HepG2 (cell line): ENCODE measurements around the gene FANCD2. TPM values are rescaled to one million over a fixed set of nuclear protein-coding genes. Genes with fewer than 3 reads are reported as not detected.

Experiments
- ATAC-seq: fragments of 200-7000 bp; cut with Tn5 transposase; 3 replicates; pipeline ENCODE4 v1.9.1; 2020; ENCODE audit warnings: mild to moderate bottlenecking, moderate library complexity
- BruUV-seq: library from RNA; stranded (reverse); fragments of 400-500 nt; replicated peaks from 2 replicates; lab custom pipeline; 2021; lab: Mats Ljungman, UMichigan
- CTCF ChIA-PET: fragments of 300-600 bp; formaldehyde crosslinking; extraction: SDS; loops from one replicate; lab custom pipeline; 2021; ENCODE audit warnings: low total read pairs, inconsistent platforms, low intra/inter-chr PET ratio; lab: Yijun Ruan, JAX
- POLR2A ChIA-PET: fragments of 350-600 bp; sonication (Branson Sonifier 250); formaldehyde crosslinking; loops from one replicate; lab custom pipeline; 2020; ENCODE audit warnings: antibody characterized with exemption, inconsistent platforms; lab: Yijun Ruan, JAX
- DNase-seq: peaks from one replicate; pipeline ENCODE4 v3.0.0-alpha.2; 2015; ENCODE audit warnings: low spot score
- FAIRE-seq: peaks from 3 replicates; lab custom pipeline; 2011; peaks lifted over from hg19 to GRCh38; lab: Jason Lieb, UNC
- H2AFZ ChIP-seq: one replicate; pipeline ENCODE4 v1.6.1; 2011; ENCODE audit warnings: low read length, inconsistent platforms
- H3K27ac ChIP-seq: fragments of 300-600 bp; 3 replicates; pipeline ENCODE4 v1.8.0; 2011; ENCODE audit warnings: mixed run types, mild to moderate bottlenecking, mixed read lengths, low read length, inconsistent platforms; ENCODE audit not compliant: insufficient read depth; ENCODE audit errors: extremely low read length
- H3K27me3 ChIP-seq, 2 experiments: fragments of 200-600 bp in 1 of 2; 2 replicates in 1 of 2; 3 replicates in 1 of 2; pipeline versions ENCODE4 v1.6.0 to v1.8.0; 2011; ENCODE audit warnings: low read length in 2 of 2, mild to moderate bottlenecking in 2 of 2, moderate library complexity in 2 of 2, inconsistent platforms in 1 of 2; ENCODE audit not compliant: insufficient read depth in 2 of 2, control insufficient read depth in 1 of 2
- H3K36me3 ChIP-seq, 2 experiments: fragments of 200-600 bp in 1 of 2; replicated peaks in 1 of 2; 2 replicates in 1 of 2; 3 replicates in 1 of 2; pipeline versions ENCODE4 v1.5.1 to v1.8.0; 2011; ENCODE audit warnings: low read length in 2 of 2, inconsistent platforms in 1 of 2; ENCODE audit not compliant: insufficient read depth in 2 of 2, control insufficient read depth in 1 of 2
- H3K4me1 ChIP-seq: 2 replicates; pipeline ENCODE4 v1.5.1; 2012; ENCODE audit warnings: low read length, inconsistent platforms; ENCODE audit not compliant: insufficient read depth
- H3K4me2 ChIP-seq: 2 replicates; pipeline ENCODE4 v1.6.0; 2011; ENCODE audit warnings: low read depth, low read length, inconsistent platforms
- H3K4me3 ChIP-seq, 3 experiments: fragments of 200-600 bp in 1 of 3; sonication (generic), shearing (Covaris generic) in 1 of 3; replicated peaks in 1 of 3; 2 replicates each; pipeline ENCODE4 v1.5.1; 2011 to 2016; ENCODE audit warnings: low read length in 3 of 3, inconsistent platforms in 2 of 3, low read depth in 2 of 3, mild to moderate bottlenecking in 2 of 3, control low read depth in 1 of 3, mixed read lengths in 1 of 3; ENCODE audit not compliant: insufficient read depth in 1 of 3
- H3K79me2 ChIP-seq: one replicate; pipeline ENCODE4 v1.6.1; 2011; ENCODE audit warnings: low read length, inconsistent platforms; ENCODE audit not compliant: insufficient read depth
- H3K9ac ChIP-seq: 2 replicates; pipeline ENCODE4 v1.6.0; 2011; ENCODE audit warnings: mild to moderate bottlenecking, low read depth, low read length, inconsistent platforms; ENCODE audit not compliant: insufficient read depth
- H3K9me3 ChIP-seq: 2 replicates; pipeline ENCODE4 v1.5.1; 2012; ENCODE audit warnings: mild to moderate bottlenecking, low read length
- H4K20me1 ChIP-seq: 2 replicates; pipeline ENCODE4 v1.6.0; 2011; ENCODE audit warnings: inconsistent platforms, mild to moderate bottlenecking, low read length, moderate library complexity; ENCODE audit not compliant: insufficient read depth
- ATF7-NPFF ChIP-seq: sonication (generic); formaldehyde crosslinking; IDR thresholded peaks from 2 replicates; pipeline ENCODE4 v1.8.1; 2023; ENCODE audit warnings: mild to moderate bottlenecking, low read depth, missing genetic modification reagents, moderate library complexity
- DNMT1 ChIP-seq: sonication (generic); formaldehyde crosslinking; IDR thresholded peaks from 2 replicates; pipeline ENCODE4 v1.5.1; 2020; ENCODE audit warnings: mild to moderate bottlenecking, missing genetic modification reagents
- GATAD1 ChIP-seq: IDR thresholded peaks from 2 replicates; pipeline ENCODE4 v1.6.1; 2016; ENCODE audit warnings: missing genetic modification reagents, missing compliant biosample characterization
- GFI1 ChIP-seq: sonication (generic); formaldehyde crosslinking; IDR thresholded peaks from 2 replicates; pipeline ENCODE4 v1.5.0; 2020; ENCODE audit warnings: missing genetic modification reagents, mild to moderate bottlenecking, borderline replicate concordance
- HOXD1 ChIP-seq: sonication (generic); formaldehyde crosslinking; IDR thresholded peaks from 2 replicates; pipeline ENCODE4 v1.5.0; 2020; ENCODE audit warnings: missing genetic modification reagents
- MIER2 ChIP-seq: IDR thresholded peaks from 2 replicates; pipeline ENCODE4 v1.6.1; 2016; ENCODE audit warnings: missing biosample characterization, missing genetic modification reagents
- NFE2 ChIP-seq: sonication (generic); formaldehyde crosslinking; IDR thresholded peaks from 2 replicates; pipeline ENCODE4 v1.4.0; 2020; ENCODE audit warnings: missing genetic modification reagents
- SALL2 ChIP-seq: sonication (generic); formaldehyde crosslinking; IDR thresholded peaks from 2 replicates; pipeline ENCODE4 v1.8.1; 2023; ENCODE audit warnings: mild to moderate bottlenecking, missing genetic modification reagents, inconsistent platforms
- YY1 ChIP-seq: IDR thresholded peaks from 2 replicates; pipeline ENCODE4 v1.6.1; 2011; ENCODE audit warnings: low read length, low read depth, moderate library complexity, mild to moderate bottlenecking; ENCODE audit not compliant: insufficient read depth, insufficient replicate concordance
- ZNF382 ChIP-seq: sonication (generic); formaldehyde crosslinking; IDR thresholded peaks from 2 replicates; pipeline ENCODE4 v1.5.0; 2020; ENCODE audit warnings: missing genetic modification reagents, mild to moderate bottlenecking, borderline replicate concordance
- ZNF687 ChIP-seq: sonication (generic); formaldehyde crosslinking; IDR thresholded peaks from 2 replicates; pipeline ENCODE4 v1.5.1; 2020; ENCODE audit warnings: mild to moderate bottlenecking, missing genetic modification reagents, moderate library complexity
- ZNF850 ChIP-seq: sonication (generic); formaldehyde crosslinking; conservative IDR thresholded peaks from 2 replicates; pipeline ENCODE4 v1.9.0; 2021; ENCODE audit warnings: mild to moderate bottlenecking, missing genetic modification reagents
- ZSCAN29 ChIP-seq: sonication (generic); formaldehyde crosslinking; conservative IDR thresholded peaks from 2 replicates; pipeline ENCODE4 v1.4.0; 2020; ENCODE audit warnings: mild to moderate bottlenecking, missing genetic modification reagents
- WGBS: methylation state at CpG from one replicate; pipeline ENCODE4 v1.1.6; 2017; ENCODE audit warnings: low lambda C conversion rate; 5-methylcytosine and 5-hydroxymethylcytosine counted together
- in situ Hi-C: cut with HindIII; loops from 2 replicates; pipeline ENCODE4 v1.10.0; 2017; ENCODE audit warnings: low pct_unique_long_range_greater_than_20kb; ENCODE audit not compliant: extremely low pct_ligation_motif_present
- intact Hi-C: fragments of 100-400 bp; cut with micrococcal nuclease; formaldehyde crosslinking; loops from one replicate; pipeline ENCODE4 v1.10.0; 2022; ENCODE audit not compliant: unreplicated experiment
- polyA plus RNA-seq, 8 experiments: library from polyadenylated mRNA; depleted of rRNA in 3 of 8; stranded (reverse) in 7 of 8; unstranded in 1 of 8; fragments of >200 nt; fragmentation: Illumina TruSeq in 4 of 8; extraction: Trizol in 4 of 8; gene quantifications; 2 replicates each; pipeline versions ENCODE4 v1.2.1 to v1.2.3, GENCODE V29; 2011 to 2016; ENCODE audit warnings: low read depth in 4 of 8, missing spikeins in 1 of 8, mixed read lengths in 1 of 8; ENCODE audit not compliant: insufficient read depth in 1 of 8
- total RNA-seq, 5 experiments: library from RNA; depleted of rRNA; stranded (reverse); fragments of >200 nt; fragmentation: Illumina TruSeq; extraction: Trizol; gene quantifications; 2 replicates each; pipeline ENCODE4 v1.2.3, GENCODE V29; 2016; ENCODE audit warnings: low read depth in 1 of 5
- TF ChIP-seq, protein P1 (sequence below), 2 experiments: sonication (generic) in 1 of 2; formaldehyde crosslinking in 1 of 2; IDR thresholded peaks; 2 replicates each; pipeline versions ENCODE4 v1.4.0 to v1.6.1; 2018 to 2020; ENCODE audit warnings: missing genetic modification reagents in 2 of 2, borderline replicate concordance in 1 of 2, low read depth in 1 of 2, mild to moderate bottlenecking in 1 of 2, missing biosample characterization in 1 of 2
- TF ChIP-seq, protein P2 (sequence below), 2 experiments: IDR thresholded peaks; 2 replicates each; pipeline ENCODE4 v1.6.1; 2011 to 2012; ENCODE audit warnings: low read length in 2 of 2, borderline replicate concordance in 1 of 2, low read depth in 1 of 2, mild to moderate bottlenecking in 1 of 2, moderate library complexity in 1 of 2

The FANCD2 gene
- total and polyA plus RNA-seq, 2 of the 13 experiments (the other 11 are each of a cell fraction or from before 2014, with no cell fraction given): 10.1 to 42.0 TPM

GRCh38 chr3:10136426-10137005 lies 110.3 kb downstream of the FANCD2 start:
- whole genome bisulfite sequencing: 83% methylated on average over 11 of the region's 25 CpGs
- Histone ChIP-seq H3K9ac (no peak overlapping the region), H3K9me3 (no peaks in the 10 kb centered on the region), H3K79me2 (no peaks in the 10 kb centered on the region), H3K4me1 (peaks cover 35% of the 10 kb centered on the region), H4K20me1 (no peaks in the 10 kb centered on the region), H3K36me3 (no peaks in the 10 kb centered on the region)
- intact Hi-C loops (no loop called here), in situ Hi-C loops (no loop called here)
- ATAC-seq: no peak
- CTCF ChIA-PET: no interaction called here
- no TSS peak for BruUV-seq
- TF ChIP-seq ATF7-NPFF (no peak), GFI1 (CRISPR knock-in tag) (no peak), SALL2 (CRISPR knock-in tag) (no peak), ZNF382 (CRISPR knock-in tag) (no peak), GATAD1 (CRISPR knock-in tag) (no peak), DNMT1 (CRISPR knock-in tag) (no peak), ZSCAN29 (CRISPR knock-in tag) (no peak), ZNF850 (peak; percentile 91), YY1 (no peak), ZNF687 (CRISPR knock-in tag) (peak; percentile 14; the same call in 1 of the 2 replicates), NFE2 (CRISPR knock-in tag) (no peak), MIER2 (CRISPR knock-in tag) (peak; percentile 69; the same call in 1 of the 2 replicates), HOXD1 (CRISPR knock-in tag) (no peak)
- TF ChIP-seq, protein P1, sequence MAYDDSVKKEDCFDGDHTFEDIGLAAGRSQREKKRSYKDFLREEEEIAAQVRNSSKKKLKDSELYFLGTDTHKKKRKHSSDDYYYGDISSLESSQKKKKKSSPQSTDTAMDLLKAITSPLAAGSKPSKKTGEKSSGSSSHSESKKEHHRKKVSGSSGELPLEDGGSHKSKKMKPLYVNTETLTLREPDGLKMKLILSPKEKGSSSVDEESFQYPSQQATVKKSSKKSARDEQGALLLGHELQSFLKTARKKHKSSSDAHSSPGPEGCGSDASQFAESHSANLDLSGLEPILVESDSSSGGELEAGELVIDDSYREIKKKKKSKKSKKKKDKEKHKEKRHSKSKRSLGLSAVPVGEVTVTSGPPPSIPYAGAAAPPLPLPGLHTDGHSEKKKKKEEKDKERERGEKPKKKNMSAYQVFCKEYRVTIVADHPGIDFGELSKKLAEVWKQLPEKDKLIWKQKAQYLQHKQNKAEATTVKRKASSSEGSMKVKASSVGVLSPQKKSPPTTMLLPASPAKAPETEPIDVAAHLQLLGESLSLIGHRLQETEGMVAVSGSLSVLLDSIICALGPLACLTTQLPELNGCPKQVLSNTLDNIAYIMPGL (CRISPR knock-in tag; IDR thresholded peaks at IDR 0.05; ENCODE audit: borderline replicate concordance in 1 of 2, low read depth in 1 of 2): no peak
- TF ChIP-seq, protein P2, sequence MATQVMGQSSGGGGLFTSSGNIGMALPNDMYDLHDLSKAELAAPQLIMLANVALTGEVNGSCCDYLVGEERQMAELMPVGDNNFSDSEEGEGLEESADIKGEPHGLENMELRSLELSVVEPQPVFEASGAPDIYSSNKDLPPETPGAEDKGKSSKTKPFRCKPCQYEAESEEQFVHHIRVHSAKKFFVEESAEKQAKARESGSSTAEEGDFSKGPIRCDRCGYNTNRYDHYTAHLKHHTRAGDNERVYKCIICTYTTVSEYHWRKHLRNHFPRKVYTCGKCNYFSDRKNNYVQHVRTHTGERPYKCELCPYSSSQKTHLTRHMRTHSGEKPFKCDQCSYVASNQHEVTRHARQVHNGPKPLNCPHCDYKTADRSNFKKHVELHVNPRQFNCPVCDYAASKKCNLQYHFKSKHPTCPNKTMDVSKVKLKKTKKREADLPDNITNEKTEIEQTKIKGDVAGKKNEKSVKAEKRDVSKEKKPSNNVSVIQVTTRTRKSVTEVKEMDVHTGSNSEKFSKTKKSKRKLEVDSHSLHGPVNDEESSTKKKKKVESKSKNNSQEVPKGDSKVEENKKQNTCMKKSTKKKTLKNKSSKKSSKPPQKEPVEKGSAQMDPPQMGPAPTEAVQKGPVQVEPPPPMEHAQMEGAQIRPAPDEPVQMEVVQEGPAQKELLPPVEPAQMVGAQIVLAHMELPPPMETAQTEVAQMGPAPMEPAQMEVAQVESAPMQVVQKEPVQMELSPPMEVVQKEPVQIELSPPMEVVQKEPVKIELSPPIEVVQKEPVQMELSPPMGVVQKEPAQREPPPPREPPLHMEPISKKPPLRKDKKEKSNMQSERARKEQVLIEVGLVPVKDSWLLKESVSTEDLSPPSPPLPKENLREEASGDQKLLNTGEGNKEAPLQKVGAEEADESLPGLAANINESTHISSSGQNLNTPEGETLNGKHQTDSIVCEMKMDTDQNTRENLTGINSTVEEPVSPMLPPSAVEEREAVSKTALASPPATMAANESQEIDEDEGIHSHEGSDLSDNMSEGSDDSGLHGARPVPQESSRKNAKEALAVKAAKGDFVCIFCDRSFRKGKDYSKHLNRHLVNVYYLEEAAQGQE (IDR thresholded peaks at IDR 0.05; ENCODE audit: borderline replicate concordance in 1 of 2, low read depth in 1 of 2, low read length in 2 of 2): peak; percentile 29 to 79
- TF ChIP-seq, all 625 proteins: peak for 4
- Histone ChIP-seq H3K27me3 (no peaks in the 10 kb centered on the region), H3K4me3 (no peak overlapping the region), H2AFZ (no peak overlapping the region), H3K27ac (no peak overlapping the region), H3K4me2 (no peak overlapping the region)
- FAIRE-seq (no peak), DNase-seq (no peak)
- POLR2A ChIA-PET: no interaction called here
